ENCODE measurements around the gene GFI1B.
A peak's percentile ranks its signal among the peaks of the same experiment; 100 is the strongest.
"Not testable (repeated sequence)": the region's sequence is repeated elsewhere in the genome, so short reads cannot be mapped to it uniquely, and the experiment has no call there.

Gene GFI1B

GRCh38 chr9:132993511-132993939, 15.0 kb downstream of the GFI1B start:
- no peak for DNase-seq

- no peak for DNase-seq
Observed at GRCh38 chr9:132994410-132995120, 16.1 kb downstream of the GFI1B start.

GRCh38 chr9:132995121-132995420, 16.6 kb downstream of the GFI1B start:
- DNase-seq, result no peak

DNA sequence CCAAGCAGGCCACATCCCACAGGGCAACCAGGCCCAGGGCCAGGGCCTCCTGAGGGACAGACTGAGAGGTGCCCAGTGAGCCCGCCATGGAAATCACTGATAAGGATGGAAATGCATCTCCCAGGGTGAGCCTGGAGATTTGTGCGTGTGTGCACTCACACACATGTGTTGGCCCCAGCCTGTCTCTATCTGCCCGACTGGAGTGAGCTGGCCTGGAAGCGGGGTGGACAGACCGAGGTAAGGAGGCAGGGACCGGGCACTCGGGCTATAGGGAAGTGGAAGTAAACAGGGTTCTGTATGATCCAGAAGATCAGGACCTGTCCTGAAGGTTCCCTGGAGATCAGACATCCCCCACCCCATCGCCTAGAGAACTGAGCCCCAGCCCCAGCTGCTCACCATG, 17.4 kb downstream of the GFI1B start:
- DNase-seq, result no peak

DNA sequence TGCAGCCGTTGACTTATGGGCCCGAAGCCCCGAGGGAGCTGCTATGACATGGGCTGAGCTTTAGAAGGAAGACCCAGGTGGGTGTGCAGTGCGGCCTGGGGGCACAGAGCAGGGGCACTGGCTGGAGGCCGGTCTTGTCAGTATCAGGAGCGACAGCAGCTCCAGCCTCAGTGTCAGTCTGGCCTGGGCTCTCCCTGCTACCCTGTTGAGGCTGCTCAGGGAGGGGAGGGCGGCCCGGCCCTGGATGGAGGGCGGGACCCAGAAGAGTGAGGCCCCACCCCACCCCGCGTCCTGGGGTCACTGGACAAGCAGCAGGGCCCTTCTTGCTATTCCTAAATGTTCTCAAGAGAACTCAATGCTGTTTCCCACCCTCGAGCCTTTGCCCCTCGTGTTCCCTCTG, 18.0 kb downstream of the GFI1B start:
- DNase-seq, result no peak

- no peak for DNase-seq
Observed at GRCh38 chr9:132997591-132997990, 19.1 kb downstream of the GFI1B start.

DNA sequence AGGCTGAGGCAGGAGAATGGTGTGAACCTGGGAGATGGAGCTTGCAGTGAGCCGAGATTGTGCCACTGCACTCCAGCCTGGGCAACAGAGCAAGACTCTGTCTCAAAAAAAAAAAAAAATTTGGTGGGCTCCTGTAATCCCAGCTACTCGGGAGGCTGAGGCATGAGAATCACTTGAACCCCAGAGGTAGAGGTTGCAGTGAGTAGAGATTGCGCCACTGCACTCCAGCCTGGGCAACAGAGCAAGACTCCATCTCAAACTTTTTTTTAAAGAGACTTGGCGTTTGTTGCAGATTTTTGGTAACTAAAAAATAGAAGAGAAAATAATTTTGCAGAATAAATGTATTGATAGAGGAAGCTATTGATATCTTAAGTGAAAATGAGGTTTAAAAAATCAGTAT, 19.7 kb downstream of the GFI1B start:
- not testable (repeated sequence) for DNase-seq

DNA sequence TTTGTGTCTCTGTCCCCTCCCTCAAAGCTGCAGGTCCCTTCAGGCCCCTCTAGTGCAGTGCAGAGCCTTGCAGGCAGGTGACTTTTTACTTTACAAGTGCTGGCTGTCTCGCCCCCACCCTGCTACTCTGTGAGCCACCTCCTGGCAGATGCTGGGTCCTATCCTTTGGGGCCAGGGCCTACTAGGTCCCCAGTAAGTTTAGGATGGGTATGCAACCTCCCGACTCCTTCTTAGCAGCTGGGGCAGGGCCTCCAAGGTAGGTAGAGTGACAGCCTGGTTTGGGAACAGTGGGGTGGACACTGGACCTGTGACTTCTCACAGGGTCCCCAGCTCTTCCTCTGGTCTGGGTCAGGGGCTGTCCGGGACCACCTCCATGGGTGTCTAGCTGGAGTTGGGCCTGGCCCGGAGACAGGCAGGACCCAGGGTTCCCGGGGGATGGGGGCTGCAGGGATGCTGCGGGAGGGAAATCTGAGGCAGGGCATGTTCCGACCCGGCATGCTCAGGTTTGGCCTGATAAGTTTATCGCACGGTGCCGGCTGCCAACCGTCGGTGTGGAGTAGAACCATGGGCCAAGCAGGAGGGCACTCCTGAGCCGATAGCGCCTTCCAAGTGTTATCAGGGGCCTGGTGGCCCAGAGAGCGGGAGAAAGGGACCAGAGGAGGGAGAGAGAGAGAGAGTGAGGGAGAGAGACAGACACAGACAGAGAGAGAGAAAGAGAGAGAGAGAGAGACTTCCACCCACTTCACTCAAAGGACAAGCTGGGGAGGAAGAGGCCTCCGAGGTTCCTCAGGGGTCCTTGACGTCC, 20.5 kb downstream of the GFI1B start:
- DNase-seq, result no peak

GRCh38 chr9:133002147-133003070, 23.9 kb downstream of the GFI1B start:
- peak; percentile 53 for DNase-seq

DNA sequence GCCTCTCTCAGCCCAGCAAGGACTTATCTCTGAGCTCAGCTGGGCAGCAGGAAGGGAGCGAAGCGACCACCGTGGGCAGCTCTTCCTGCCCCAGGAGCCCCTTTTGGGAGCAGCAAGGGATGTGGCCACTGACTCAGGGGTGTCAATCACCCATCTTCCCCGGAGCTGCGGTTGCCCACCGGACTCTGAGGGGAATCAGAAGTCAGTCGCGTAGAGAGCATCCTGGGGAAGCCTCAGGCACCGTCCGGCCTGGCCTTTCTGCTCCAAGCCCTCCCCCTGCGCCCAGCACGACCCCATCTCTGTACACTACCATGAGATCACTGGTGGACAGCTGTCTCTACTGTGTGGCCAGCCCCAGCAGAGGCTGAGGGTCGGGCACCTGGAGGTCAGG, 24.6 kb downstream of the GFI1B start:
- no peak for DNase-seq

- no peak for DNase-seq
Observed at GRCh38 chr9:133003671-133004090, 25.2 kb downstream of the GFI1B start.

DNA sequence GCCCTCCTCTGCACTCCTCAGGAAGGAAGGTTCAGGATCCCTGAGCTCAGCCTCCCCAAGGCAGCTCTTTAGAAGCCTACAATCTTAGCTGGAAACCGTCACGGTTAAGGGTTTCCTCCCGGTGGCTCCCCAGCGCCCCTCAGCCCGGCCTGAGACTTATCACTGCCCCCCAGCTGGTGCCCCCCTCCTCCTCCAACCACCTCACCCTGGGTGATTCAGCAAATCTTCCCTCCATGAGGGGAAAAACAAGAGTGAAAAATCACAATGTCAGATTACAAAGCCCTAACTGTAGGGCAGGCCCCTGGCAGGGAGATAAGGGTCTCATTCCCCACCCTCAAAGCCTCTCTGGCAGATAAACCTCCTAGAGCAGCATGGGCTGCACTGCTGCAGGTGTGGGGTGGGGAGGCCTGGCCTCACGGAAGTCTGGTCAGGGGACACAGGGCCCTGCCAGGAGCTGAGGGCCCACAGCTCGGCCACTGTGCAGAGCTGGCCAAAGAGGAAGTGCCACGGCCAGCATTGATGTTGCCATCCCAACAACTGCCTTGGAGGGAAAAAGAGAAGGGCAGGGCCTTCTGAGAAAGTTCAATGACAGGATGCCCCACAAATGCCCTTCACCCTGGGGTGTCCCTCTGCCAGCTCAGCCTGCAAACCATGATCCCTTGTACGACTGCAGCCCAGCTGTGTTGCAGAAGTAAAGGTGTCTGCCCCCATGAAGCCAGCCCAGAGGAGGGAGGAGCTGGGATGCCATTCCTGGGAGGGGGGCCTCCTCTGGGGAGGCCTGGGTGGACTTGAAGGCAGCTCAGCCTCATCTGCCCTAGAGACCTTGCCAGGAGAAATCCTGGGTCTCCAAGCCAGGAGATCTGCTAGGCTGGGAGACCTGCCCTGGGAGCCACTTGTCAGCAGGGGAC, 25.9 kb downstream of the GFI1B start:
- no peak for DNase-seq

DNA sequence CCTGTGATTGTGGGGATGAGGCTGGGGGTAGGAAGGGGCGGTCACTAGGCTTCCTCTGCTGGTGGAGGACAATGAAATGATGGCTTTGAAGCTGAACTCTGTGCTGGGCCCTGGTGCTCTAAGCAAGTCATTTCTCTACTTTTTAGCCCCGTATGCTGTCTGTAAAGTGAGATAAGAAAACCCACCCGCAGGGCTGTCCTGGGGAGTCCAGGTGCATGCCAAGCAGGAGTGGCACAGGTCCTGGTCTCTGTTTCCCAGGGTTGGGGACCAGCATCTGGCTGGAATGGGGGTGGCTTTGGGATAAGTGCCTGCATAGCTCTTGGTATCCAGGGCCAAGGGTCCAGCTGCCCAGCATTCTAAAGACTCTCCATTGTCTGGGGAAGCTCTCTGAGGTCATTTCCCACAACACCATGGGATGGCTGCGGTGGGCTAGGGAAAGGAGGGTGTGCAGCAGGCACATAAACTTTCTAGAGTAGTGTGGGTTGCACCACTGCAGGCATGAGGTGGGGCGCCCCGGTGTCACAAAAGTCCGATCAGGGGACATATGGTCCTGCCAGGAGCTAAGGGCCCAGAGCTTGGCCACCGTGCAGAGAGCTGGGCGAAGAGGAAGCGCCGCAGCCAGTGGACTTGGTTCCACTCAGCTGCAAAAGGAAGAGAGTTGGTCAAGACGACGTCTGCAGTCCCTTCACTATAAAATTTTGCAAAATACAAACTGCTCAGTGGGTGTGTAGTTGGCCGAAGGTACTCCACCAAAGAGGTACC, 26.7 kb downstream of the GFI1B start:
- DNase-seq, result no peak

DNA sequence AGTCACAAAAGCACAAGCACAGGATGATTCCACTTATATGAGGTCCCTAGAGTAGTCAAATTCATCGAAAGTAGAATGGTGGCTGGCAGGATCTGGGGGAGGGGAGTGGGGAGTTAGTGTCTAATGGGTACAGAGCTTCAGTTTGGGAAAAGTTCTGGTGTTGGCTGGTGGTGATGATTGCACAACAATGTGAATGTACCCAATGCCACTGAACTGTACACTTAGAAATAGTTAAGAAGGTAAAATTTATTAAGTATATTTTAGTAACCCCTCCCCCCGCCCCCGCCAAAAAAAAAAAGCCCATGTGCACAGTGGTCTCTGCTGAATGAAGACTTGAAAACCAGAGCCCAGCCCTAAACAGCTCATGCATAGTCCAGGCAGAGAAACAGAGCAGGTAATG, 27.5 kb downstream of the GFI1B start:
- DNase-seq, result no peak

- no peak for DNase-seq
Observed at GRCh38 chr9:133006731-133007352, 28.3 kb downstream of the GFI1B start.

DNA sequence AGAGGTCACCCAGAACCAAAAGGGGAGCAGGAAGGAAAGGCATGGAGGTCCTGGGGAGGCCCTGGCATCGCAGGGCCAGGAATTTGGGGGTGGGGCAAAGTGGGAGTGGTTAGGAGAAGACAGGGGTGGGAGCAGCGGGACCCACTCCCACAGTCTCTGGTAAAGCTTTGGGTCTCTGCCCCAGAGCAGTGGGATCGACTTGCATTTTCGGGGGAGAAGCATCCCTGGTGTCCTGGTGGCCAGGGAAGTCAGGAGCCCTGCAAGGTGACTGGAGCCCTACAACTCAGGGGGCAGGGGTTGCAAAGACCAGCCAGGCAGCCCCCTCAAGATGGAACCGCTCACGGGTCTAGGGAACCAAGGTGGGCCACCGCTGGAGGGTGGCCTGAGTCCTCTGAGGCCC, 29.9 kb downstream of the GFI1B start:
- DNase-seq, result no peak

- DNase-seq, result no peak
Observed at GRCh38 chr9:133008824-133009223, 30.3 kb downstream of the GFI1B start.

DNA sequence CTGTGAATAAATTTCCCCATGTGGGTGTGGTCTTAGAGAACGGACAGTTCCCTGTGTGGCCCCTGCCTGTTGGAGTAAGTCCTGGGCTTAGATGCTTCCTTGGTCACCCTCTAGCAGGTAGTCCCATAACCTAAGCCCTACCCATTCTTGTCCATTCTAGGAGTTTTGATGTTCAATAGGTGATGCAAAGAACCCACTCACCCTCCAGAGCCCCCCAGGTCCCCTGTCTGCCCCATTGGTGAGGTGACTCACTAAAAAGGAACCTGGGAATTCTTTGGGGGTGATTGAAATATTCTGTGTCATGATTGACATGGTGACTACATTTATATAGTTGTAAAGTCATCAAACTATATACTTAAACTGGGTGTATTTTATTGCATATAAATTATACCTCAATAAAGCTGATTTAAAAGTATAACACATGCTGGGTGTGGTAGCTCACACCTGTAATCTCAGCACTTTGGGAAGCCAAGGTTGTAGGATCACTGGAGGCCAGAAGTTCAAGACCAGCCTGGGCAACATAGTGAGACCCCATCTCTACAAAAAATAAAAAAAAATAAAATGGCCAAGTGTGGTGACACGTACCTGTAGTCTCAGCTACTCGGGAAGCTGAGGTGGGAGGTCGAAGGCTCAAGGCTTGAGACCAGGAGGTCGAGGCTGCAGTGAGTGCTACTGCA, 31.6 kb downstream of the GFI1B start:
- DNase-seq, result no peak

DNA sequence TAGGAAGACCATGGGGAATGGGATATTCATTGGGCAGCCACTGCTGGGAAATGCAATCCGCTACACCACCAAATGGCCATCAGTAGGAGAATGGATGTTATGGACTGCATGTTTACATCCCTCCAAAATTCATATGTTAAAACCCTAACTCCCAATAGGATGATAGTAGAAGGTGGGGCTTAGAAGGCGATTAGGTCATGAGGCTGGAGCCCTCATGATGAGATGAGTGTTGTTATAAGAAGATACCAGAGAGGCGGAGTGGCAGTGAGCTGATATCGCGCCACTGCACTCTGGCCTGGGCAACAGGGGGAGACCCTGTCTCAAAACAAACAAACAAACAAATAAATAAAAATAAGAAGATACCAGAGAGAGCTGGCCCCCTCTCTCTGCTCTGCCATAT, 36.2 kb downstream of the GFI1B start:
- DNase-seq, result no peak

GRCh38 chr9:133023117-133023890, 44.8 kb downstream of the GFI1B start:
- DNase-seq, result no peak
